Lung (tissue), 12 donors: ENCODE data around the gene PJA1. TPM values are rescaled to one million over a fixed set of nuclear protein-coding genes. Genes with fewer than 3 reads are reported as not detected.
A peak's percentile ranks its signal among the peaks of the same experiment; 100 is the strongest.

ENCODE experiments used
- ATAC-seq: fragments of 200-7000 bp; cut with Tn5 transposase; one replicate; pipeline ENCODE4 v1.9.1; 2020; ENCODE audit warnings: moderate number of reproducible peaks; ENCODE audit not compliant: insufficient read depth, low FRiP score
- DNase-seq, 3 donors: peaks; one replicate each; pipeline ENCODE4 v3.0.0-alpha.2; 2013 to 2017
- H3K27ac ChIP-seq, 2 donors: one replicate each; pipeline ENCODE4 v1.5.1; 2013; ENCODE audit warnings: mild to moderate bottlenecking in 2 of 2, moderate library complexity in 2 of 2, control low read depth in 1 of 2, inconsistent platforms in 1 of 2, low read depth in 1 of 2, low read length in 1 of 2
- H3K27me3 ChIP-seq, 3 donors: one replicate each; pipeline ENCODE4 v1.5.1; 2013; ENCODE audit warnings: low read length in 2 of 3; ENCODE audit not compliant: control insufficient read depth in 3 of 3, insufficient read depth in 3 of 3
- H3K36me3 ChIP-seq, 4 donors: one replicate each; pipeline ENCODE4 v1.5.1; 2013; ENCODE audit warnings: low read length in 4 of 4, mild to moderate bottlenecking in 1 of 4, moderate library complexity in 1 of 4; ENCODE audit not compliant: control insufficient read depth in 4 of 4, insufficient read depth in 4 of 4
- H3K4me1 ChIP-seq, 5 donors: one replicate each; pipeline ENCODE4 v1.5.1; 2013; ENCODE audit warnings: low read length in 5 of 5, mild to moderate bottlenecking in 2 of 5, moderate library complexity in 1 of 5; ENCODE audit not compliant: control insufficient read depth in 5 of 5, insufficient read depth in 5 of 5
- H3K4me3 ChIP-seq: one replicate; pipeline ENCODE4 v1.5.1; 2013; ENCODE audit warnings: mild to moderate bottlenecking, control low read depth, moderate library complexity
- H3K9ac ChIP-seq, 2 donors: one replicate each; pipeline ENCODE4 v1.5.1; 2013; ENCODE audit warnings: low read length in 2 of 2, control low read depth in 1 of 2; ENCODE audit not compliant: insufficient read depth in 1 of 2
- H3K9me3 ChIP-seq, 4 donors: one replicate each; pipeline ENCODE4 v1.5.1; 2013; ENCODE audit warnings: low read length in 3 of 4, mild to moderate bottlenecking in 1 of 4, moderate library complexity in 1 of 4; ENCODE audit not compliant: control insufficient read depth in 4 of 4, insufficient read depth in 3 of 4
- CTCF ChIP-seq: IDR thresholded peaks from 2 replicates; pipeline ENCODE4 v1.5.1; 2012; ENCODE audit warnings: mild to moderate bottlenecking; ENCODE audit errors: control extremely low read depth, extremely low read depth
- WGBS, 2 donors: extraction: QIAGEN DNeasy Blood & Tissue Kit; methylation state at CpG; one replicate each; pipeline ENCODE4 v1.1.7; 2013; 5-methylcytosine and 5-hydroxymethylcytosine counted together
- polyA plus RNA-seq, 2 donors: library from polyadenylated mRNA; stranded (reverse); fragments of 200-250 nt; gene quantifications; one replicate each; pipeline ENCODE4 v1.2.1, GENCODE V29; 2013
- total RNA-seq, 2 donors: library from RNA; depleted of rRNA in 1 of 2; stranded (reverse); fragments of >200 nt in 1 of 2; gene quantifications; one replicate each; pipeline ENCODE4 v1.2.1, GENCODE V29; 2014 to 2021
- donor health status: control.
- donor health status: control.
- donor health status: Bipolar disorder and iron deficiency.
- donor health status: healthy.
- donor health status: DM: yes; HTN: yes; CAD: no.

PJA1 gene
- total and polyA plus RNA-seq, 4 donors, result 4.5 to 28.3 (median 15.2) TPM

GRCh38 chrX:69189576-69190371 lies 24.5 kb upstream of the PJA1 start:
- no peaks in the 10 kb centered on the region for H3K36me3 ChIP-seq
- DNase-seq (peak; percentile 95 to 98 (median 96)), ATAC-seq (no peak)
- H3K27me3 ChIP-seq, result peaks cover 6 to 11% (median 6%) of the 10 kb centered on the region in 3 donors
- H3K9me3 ChIP-seq, result peaks cover 0 to 2% (median 0%) of the 10 kb centered on the region in 4 donors
- H3K27ac ChIP-seq, result no peak overlapping the region
- H3K9ac ChIP-seq, result no peak overlapping the region
- no peak for TF ChIP-seq CTCF
- H3K4me3 ChIP-seq, result no peak overlapping the region
- 62 to 81% methylated on average over 9 of the region's 9 CpGs for WGBS, 2 donors
- peaks cover 0 to 35% (median 7%) of the 10 kb centered on the region in 5 donors for H3K4me1 ChIP-seq

DNA sequence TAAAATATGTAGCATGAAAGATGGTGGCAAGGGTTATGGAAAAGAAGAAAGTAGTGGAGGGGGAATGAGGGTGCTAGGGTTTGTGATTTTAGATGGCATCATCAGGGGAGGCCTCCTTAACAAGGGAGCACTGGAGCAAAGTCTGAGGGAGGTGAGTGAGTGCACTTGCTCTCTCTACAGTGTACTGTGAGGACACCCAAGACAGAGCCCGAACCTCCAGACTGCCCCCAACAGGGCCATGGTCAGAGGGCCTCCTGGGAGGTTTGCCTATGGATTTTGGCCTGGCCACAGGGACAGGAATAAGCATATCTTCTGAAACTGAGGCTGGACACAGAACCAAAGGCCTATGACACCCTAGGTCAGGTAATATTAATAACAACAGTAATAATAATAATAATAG lies 21.4 kb upstream of the PJA1 start:
- H3K27me3 ChIP-seq, result peaks cover 0 to 6% (median 3%) of the 10 kb centered on the region in 3 donors
- WGBS, 2 donors, result 86 to 88% methylated on average over 1 of the region's 1 CpG

DNA sequence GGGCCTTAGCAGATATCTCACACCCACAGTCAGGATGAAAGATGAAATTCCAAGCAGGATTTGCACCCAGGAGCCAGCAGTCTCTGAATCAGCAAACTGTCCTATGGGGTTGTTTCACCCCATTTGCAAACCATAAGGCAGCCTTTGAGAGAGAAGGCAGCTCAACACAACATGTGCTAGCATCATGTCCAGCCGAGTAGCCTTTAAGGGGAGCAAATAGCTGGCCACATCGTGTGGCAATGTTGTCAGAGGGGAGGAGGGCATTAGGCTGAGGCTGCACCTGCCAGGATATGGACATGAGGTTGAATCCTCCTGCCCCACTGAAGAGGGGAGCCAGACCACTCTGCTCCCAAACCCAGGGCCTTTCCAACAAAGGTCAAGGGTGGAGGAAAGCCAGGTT lies 20.6 kb upstream of the PJA1 start:
- H3K27me3 ChIP-seq, result peaks cover 0 to 6% (median 6%) of the 10 kb centered on the region in 3 donors
- H3K4me1 ChIP-seq, result peaks cover 0 to 28% (median 7%) of the 10 kb centered on the region in 5 donors
- ATAC-seq (no peak), DNase-seq (no peak)
- no peak overlapping the region for H3K9ac ChIP-seq
- 56 to 83% methylated on average over 2 of the region's 2 CpGs for WGBS, 2 donors
- TF ChIP-seq CTCF, result no peak
- H3K4me3 ChIP-seq, result no peak overlapping the region
- no peaks in the 10 kb centered on the region for H3K36me3 ChIP-seq
- no peak overlapping the region for H3K27ac ChIP-seq
- H3K9me3 ChIP-seq, result no peaks in the 10 kb centered on the region

More for the DNA sequence above, 21.4 kb upstream of the PJA1 start:
- peaks cover 0 to 30% (median 7%) of the 10 kb centered on the region in 5 donors for H3K4me1 ChIP-seq
- H3K27ac ChIP-seq, result no peak overlapping the region
- no peak for TF ChIP-seq CTCF
- H3K36me3 ChIP-seq, result no peaks in the 10 kb centered on the region
- H3K9me3 ChIP-seq, result no peaks in the 10 kb centered on the region
- H3K4me3 ChIP-seq, result no peak overlapping the region
- H3K9ac ChIP-seq, result no peak overlapping the region
- DNase-seq (peak in 1 of 3 donors; percentile 2), ATAC-seq (no peak)
